Measurements from ENCODE around the gene AKR7A2.
"Not testable (repeated sequence)": the region's sequence is repeated elsewhere in the genome, so short reads cannot be mapped to it uniquely, and the experiment has no call there.

AKR7A2 gene

DNA sequence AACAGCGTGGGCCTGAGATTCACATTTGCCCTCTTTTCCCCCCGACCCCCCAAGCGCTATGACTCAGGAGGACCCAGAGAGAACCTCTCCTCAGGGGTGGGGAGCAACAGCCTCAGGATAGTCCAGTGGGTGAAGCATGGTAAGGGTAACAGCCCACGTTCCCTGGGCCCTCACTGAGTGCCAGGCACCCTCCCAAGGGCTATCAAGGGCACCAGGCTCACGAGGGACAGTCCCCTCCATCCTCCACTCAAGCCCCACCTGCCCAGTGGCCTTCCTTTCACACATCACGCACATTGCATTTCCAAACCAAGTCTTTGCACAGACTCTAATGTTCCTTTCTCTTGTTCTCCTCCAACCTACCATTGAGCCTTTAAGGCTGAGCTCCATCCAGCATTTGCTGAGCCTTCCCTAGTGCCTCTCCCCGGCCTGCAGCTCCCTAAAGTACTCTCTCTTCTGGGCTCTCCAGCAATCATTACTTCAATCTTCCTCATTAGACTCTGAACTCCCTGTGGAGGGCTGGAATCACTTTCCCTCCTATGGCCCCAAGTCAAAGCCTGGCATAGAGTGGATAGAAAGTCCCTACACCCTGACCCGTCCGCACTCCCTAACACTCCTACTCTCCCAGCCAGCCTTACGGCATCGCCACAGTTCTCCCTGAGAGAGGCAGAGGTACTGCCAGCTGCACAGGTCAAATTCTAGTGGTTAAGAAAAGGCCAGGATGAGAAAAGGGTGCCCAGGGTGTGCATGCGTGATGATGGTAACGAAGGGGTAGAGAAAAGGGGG lies 1.0 kb downstream of the AKR7A2 start:
- no peak for DNase-seq (ENCODE audit: low read depth, low spot score)
- H3K4me3 ChIP-seq (ENCODE audit: low read length), result peak overlapping the region; percentile 85

DNA sequence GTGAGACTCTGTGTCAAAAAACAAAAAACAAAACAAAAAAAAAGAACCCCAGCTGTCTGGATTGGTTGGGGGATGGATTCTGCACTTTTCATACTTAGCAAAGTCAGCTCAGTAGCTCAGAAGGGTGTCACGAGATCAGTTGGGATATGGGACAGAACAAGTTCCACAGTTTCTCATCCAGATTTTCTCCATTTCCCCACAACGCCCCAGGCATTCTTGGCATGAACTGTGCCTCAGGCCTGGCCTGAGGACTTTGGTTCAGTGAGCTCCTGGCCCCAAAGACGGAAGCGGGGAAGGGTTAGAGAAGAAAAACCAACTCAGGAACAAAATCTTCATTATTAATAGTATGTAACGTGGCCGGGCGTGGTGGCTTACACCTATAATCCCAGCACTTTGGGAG lies 1.9 kb downstream of the AKR7A2 start:
- no peak overlapping the region for H3K4me3 ChIP-seq (ENCODE audit: low read length)
- no peak for DNase-seq (ENCODE audit: low read depth, low spot score)

- no peak overlapping the region for H3K4me3 ChIP-seq (ENCODE audit: low read length)
Measured at GRCh38 chr1:19309123-19309813, 2.7 kb downstream of the AKR7A2 start.

DNA sequence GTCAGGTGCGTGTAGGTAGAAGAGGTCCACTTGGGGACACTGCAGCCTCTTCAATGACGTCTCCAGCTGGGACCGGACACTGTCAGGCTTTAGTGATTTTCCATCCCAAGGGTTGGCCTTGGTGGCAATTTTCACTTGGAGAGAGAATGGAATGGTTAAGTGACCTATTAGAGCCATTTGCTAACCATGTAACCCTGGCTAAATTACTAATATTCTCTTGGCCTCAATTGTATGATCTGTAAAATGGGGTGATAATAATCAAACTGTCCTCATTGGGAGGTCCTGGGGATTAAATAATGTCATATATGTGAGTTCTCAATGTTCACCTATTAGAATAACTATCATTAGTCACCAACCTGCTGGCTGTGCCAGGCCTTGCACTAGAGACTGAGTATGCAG lies 3.4 kb downstream of the AKR7A2 start:
- no peak for DNase-seq (ENCODE audit: low read depth, low spot score)

More at GRCh38 chr1:19309123-19309813, 2.7 kb downstream of the AKR7A2 start:
- DNase-seq (ENCODE audit: low read depth, low spot score), result no peak

DNA sequence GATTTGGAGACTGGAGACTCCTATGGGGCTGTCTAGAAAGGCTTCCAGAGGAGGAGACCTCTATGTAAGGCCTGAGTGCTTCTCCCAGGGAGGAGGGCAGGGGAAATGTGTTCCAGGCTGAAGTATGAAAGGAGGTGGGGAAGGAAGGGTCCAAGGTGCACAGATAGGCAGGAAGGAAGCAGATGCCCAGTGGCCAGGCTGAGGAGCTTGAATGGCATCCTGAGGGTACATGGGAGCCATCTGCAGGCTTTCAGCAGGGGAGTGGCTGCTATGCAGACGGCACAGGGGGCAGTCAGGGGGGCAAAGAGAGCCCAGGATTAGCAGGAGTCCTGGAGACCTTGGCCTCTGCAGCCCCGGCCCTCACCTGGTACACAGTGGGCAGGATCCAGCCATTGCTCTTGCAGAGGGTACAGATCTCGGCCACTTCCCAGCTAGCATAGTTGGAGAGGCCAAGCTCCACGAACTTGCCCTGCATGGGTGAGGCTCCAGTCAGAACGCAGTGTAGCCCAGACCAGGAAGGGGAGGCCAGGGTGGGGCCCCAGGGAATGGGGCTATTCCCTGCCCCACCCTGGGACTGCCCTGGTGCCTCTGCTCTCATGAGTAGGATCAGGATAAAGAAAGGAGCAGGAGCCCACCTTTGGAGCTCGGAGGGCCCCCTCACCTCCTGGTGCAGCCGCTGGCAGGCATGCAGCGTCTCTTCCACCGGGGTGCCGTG lies 4.0 kb downstream of the AKR7A2 start:
- DNase-seq (ENCODE audit: low read depth, low spot score), result no peak
- no peak overlapping the region for H3K4me3 ChIP-seq (ENCODE audit: low read length)

More for the DNA sequence above, 3.4 kb downstream of the AKR7A2 start:
- no peak overlapping the region for H3K4me3 ChIP-seq (ENCODE audit: low read length)

DNA sequence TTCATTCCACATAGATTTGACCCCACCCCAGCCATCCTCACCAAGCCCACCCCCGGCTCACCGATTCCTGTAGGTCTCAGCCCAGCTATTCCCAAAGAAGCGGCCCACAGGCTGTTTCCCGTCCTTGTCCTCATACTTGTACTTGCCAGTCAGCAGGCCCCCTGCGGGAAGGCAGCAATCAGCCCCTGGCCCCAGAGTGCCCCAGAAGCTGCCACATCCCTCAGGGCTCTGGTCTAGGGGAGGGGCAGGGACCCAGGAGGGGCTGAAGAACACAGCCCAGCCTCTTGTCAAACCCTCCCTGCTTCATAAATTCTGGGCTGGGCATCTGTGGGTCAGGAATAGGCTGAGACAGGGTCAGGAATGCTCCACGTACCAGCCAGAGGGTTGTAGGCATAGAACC lies 5.0 kb downstream of the AKR7A2 start:
- no peak for DNase-seq (ENCODE audit: low read depth, low spot score)
- no peak overlapping the region for H3K4me3 ChIP-seq (ENCODE audit: low read length)

GRCh38 chr1:19305880-19306279 lies 6.1 kb downstream of the AKR7A2 start:
- no peak for DNase-seq (ENCODE audit: low read depth, low spot score)
- no peak overlapping the region for H3K4me3 ChIP-seq (ENCODE audit: low read length)

- not testable (repeated sequence) for DNase-seq (ENCODE audit: low read depth, low spot score); H3K4me3 ChIP-seq (ENCODE audit: low read length)
Measured at GRCh38 chr1:19304081-19304480, 7.9 kb downstream of the AKR7A2 start.

GRCh38 chr1:19300211-19300610 lies 11.7 kb downstream of the AKR7A2 start:
- DNase-seq (ENCODE audit: low read depth, low spot score), result no peak
- no peak overlapping the region for H3K4me3 ChIP-seq (ENCODE audit: low read length)

DNA sequence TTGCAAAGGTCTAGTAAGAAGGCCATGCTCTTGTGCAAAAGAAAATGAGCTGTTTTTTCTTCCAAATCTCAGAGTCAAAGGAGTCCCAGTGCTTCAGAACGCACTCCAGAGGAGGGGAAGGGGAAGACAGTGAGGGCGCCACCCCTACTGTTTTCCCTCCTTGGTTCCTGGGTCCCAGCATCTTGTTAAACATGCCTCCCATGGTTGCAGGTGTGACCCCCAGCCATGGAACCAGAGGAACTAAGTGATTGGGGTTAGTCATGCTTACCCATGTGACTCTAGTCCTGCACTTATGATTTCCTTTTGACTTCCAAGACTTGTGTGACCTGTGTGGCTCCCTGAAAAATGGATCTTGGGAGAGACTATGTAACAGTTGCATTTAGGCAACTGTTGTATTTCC lies 17.3 kb downstream of the AKR7A2 start:
- no peak overlapping the region for H3K4me3 ChIP-seq (ENCODE audit: low read length)
- DNase-seq (ENCODE audit: low read depth, low spot score), result no peak

GRCh38 chr1:19289244-19289643 lies 22.7 kb downstream of the AKR7A2 start:
- no peak for DNase-seq (ENCODE audit: low read depth, low spot score)
- no peak overlapping the region for H3K4me3 ChIP-seq (ENCODE audit: low read length)

- H3K4me3 ChIP-seq (ENCODE audit: low read length); DNase-seq (ENCODE audit: low read depth, low spot score): not testable (repeated sequence)
Measured at GRCh38 chr1:19288324-19289241, 23.4 kb downstream of the AKR7A2 start, which contains the start of gene AKR7A3. Gene AKR7A3 (minus strand): TSS chr1:19288770. CDS start chr1:19288709, 61 bp downstream.

GRCh38 chr1:19287436-19288185 lies 24.3 kb downstream of the AKR7A2 start:
- no peak overlapping the region for H3K4me3 ChIP-seq (ENCODE audit: low read length)
- DNase-seq (ENCODE audit: low read depth, low spot score), result no peak

DNA sequence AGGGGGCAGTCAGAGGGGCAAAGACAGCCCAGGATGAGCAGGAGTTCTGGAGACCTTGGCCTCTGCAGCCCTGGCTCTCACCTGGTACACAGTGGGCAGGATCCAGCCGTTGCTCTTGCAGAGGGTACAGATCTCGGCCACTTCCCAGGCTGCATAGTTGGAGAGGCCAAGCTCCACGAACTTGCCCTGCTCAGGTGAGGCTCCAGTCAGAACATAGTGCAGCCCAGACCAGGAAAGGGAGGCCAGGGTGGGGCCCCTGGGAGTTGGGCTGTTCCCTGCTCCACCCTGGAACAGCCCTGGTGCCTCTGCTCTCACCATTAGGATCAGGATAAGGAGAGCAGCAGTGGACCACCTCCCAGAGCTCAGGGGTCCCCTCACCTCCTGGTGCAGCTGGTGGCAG lies 26.1 kb downstream of the AKR7A2 start:
- not testable (repeated sequence) for H3K4me3 ChIP-seq (ENCODE audit: low read length); DNase-seq (ENCODE audit: low read depth, low spot score)

GRCh38 chr1:19285366-19285765 lies 26.6 kb downstream of the AKR7A2 start:
- H3K4me3 ChIP-seq (ENCODE audit: low read length); DNase-seq (ENCODE audit: low read depth, low spot score): not testable (repeated sequence)

- no peak overlapping the region for H3K4me3 ChIP-seq (ENCODE audit: low read length)
- no peak for DNase-seq (ENCODE audit: low read depth, low spot score)
Measured at GRCh38 chr1:19284881-19285280, 27.1 kb downstream of the AKR7A2 start.

GRCh38 chr1:19283891-19284290 lies 28.1 kb downstream of the AKR7A2 start:
- no peak overlapping the region for H3K4me3 ChIP-seq (ENCODE audit: low read length)
- no peak for DNase-seq (ENCODE audit: low read depth, low spot score)

GRCh38 chr1:19274636-19275035 lies 37.3 kb downstream of the AKR7A2 start:
- H3K4me3 ChIP-seq (ENCODE audit: low read length), result no peak overlapping the region

More at GRCh38 chr1:19274636-19275035, 37.3 kb downstream of the AKR7A2 start:
- DNase-seq (ENCODE audit: low read depth, low spot score), result no peak
